GM19467 (cell line): Measurements from ENCODE around the gene CLHC1.

ENCODE experiments used
- ATAC-seq: cut with Tn5 transposase; IDR thresholded peaks from one replicate; pipeline ENCODE4 v1.9.1; 2021; ENCODE audit warnings: mild to moderate bottlenecking, moderate library complexity; ENCODE audit not compliant: unreplicated experiment

The CLHC1 gene

GRCh38 chr2:55169915-55170314 lies 62.2 kb downstream of the CLHC1 start:
- ATAC-seq = no peak

GRCh38 chr2:55169359-55169758 lies 62.7 kb downstream of the CLHC1 start:
- ATAC-seq = no peak

GRCh38 chr2:55168221-55169154 lies 63.6 kb downstream of the CLHC1 start:
- peak; percentile 56 for ATAC-seq

- no peak for ATAC-seq
These were observed 66.5 kb downstream of the CLHC1 start for GRCh38 chr2:55165626-55166025.

- ATAC-seq = no peak
These were observed 67.3 kb downstream of the CLHC1 start for GRCh38 chr2:55164534-55165480.

GRCh38 chr2:55163941-55164390 lies 68.1 kb downstream of the CLHC1 start:
- ATAC-seq = no peak

- no peak for ATAC-seq
These were observed 68.8 kb downstream of the CLHC1 start for GRCh38 chr2:55163274-55163721.

GRCh38 chr2:55162284-55163006 lies 69.6 kb downstream of the CLHC1 start:
- no peak for ATAC-seq

- no peak for ATAC-seq
These were observed 70.5 kb downstream of the CLHC1 start for GRCh38 chr2:55161295-55162210.

- ATAC-seq = no peak
These were observed 71.7 kb downstream of the CLHC1 start for GRCh38 chr2:55160422-55160821.

- no peak for ATAC-seq
These were observed 72.3 kb downstream of the CLHC1 start for GRCh38 chr2:55159752-55160151.

- ATAC-seq = peak; percentile 74
These were observed 72.9 kb downstream of the CLHC1 start for GRCh38 chr2:55159037-55159651.

- no peak for ATAC-seq
These were observed 73.8 kb downstream of the CLHC1 start for GRCh38 chr2:55158111-55158814.

- no peak for ATAC-seq
These were observed 74.6 kb downstream of the CLHC1 start for GRCh38 chr2:55157474-55157884.

GRCh38 chr2:55156984-55157383 lies 75.1 kb downstream of the CLHC1 start:
- no peak for ATAC-seq

- no peak for ATAC-seq
These were observed 75.8 kb downstream of the CLHC1 start for GRCh38 chr2:55156326-55156725.

GRCh38 chr2:55155764-55156281 lies 76.3 kb downstream of the CLHC1 start:
- ATAC-seq = no peak

- no peak for ATAC-seq
These were observed 76.9 kb downstream of the CLHC1 start for GRCh38 chr2:55155206-55155605.
